ENCODE measurements around the gene B3GNT2. TPM values are rescaled to one million over a fixed set of nuclear protein-coding genes. Genes with fewer than 3 reads are reported as not detected.

Gene B3GNT2
- total RNA-seq, 1 experiment from 2014 or later: 32.2 TPM

DNA sequence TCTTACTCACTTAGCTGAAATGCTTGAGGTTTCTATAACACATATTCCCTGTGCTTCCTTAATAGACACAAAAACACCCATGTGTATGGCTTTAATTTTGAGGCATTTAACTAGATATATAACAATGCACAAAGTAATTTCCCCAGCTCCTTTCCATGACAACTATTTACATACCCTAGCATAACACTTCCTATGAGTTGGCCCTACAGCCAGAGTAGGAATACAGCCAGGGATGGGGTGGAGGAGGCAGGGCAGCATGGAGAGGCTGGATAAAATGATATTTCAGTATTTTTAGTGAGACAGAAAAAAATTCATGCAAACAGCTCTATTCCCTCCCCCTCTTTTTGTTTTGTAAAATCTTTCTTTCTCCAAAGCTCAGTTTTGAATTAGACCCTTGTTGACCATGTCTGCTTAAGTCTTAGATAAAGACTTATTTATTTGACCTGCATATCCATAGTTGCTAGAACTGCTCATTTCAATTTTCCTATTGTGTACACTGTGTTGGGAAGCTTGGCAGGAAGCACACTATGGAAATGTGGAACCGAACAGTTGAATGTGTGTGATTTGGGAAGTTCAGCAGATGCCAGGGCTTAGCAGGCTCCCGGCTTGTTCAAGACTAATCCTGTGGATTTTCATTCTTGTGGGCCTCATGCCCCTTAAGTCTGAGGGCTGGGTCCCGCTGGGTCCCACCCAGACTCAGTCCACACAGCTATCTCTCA is 11.2 kb upstream of the B3GNT2 start:
- Mint-ChIP-seq H3K27ac (no peak overlapping the region), H3K36me3 (no peaks in the 10 kb centered on the region), H3K9me3 (peaks cover 10% of the 10 kb centered on the region), H3K27me3 (ENCODE audit: low read depth) (no peaks in the 10 kb centered on the region), H3K4me3 (no peak overlapping the region), H3K4me1 (peaks cover 18% of the 10 kb centered on the region)
- CTCF ChIA-PET: no interaction called here
- ATAC-seq (no peak), DNase-seq (ENCODE audit: low spot score) (no peak)
- POLR2A ChIA-PET: no interaction called here
- TF ChIP-seq ZNF263 (CRISPR knock-in tag; IDR thresholded peaks at IDR 0.05; ENCODE audit: low read depth): no peak
- TF ChIP-seq, protein P1, sequence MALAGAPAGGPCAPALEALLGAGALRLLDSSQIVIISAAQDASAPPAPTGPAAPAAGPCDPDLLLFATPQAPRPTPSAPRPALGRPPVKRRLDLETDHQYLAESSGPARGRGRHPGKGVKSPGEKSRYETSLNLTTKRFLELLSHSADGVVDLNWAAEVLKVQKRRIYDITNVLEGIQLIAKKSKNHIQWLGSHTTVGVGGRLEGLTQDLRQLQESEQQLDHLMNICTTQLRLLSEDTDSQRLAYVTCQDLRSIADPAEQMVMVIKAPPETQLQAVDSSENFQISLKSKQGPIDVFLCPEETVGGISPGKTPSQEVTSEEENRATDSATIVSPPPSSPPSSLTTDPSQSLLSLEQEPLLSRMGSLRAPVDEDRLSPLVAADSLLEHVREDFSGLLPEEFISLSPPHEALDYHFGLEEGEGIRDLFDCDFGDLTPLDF (CRISPR knock-in tag; IDR thresholded peaks at IDR 0.05): no peak
- TF ChIP-seq FOXP4 (CRISPR knock-in tag; IDR thresholded peaks at IDR 0.05): no peak
- TF ChIP-seq ZNF281 (CRISPR knock-in tag; IDR thresholded peaks at IDR 0.05): no peak
- no peak for TF ChIP-seq NR1H2 (CRISPR knock-in tag; IDR thresholded peaks at IDR 0.05)
- no peak for TF ChIP-seq ZNF423 (CRISPR knock-in tag; IDR thresholded peaks at IDR 0.05)
- TF ChIP-seq ZNF121 (CRISPR knock-in tag; IDR thresholded peaks at IDR 0.05): no peak
- TF ChIP-seq, protein P2, sequence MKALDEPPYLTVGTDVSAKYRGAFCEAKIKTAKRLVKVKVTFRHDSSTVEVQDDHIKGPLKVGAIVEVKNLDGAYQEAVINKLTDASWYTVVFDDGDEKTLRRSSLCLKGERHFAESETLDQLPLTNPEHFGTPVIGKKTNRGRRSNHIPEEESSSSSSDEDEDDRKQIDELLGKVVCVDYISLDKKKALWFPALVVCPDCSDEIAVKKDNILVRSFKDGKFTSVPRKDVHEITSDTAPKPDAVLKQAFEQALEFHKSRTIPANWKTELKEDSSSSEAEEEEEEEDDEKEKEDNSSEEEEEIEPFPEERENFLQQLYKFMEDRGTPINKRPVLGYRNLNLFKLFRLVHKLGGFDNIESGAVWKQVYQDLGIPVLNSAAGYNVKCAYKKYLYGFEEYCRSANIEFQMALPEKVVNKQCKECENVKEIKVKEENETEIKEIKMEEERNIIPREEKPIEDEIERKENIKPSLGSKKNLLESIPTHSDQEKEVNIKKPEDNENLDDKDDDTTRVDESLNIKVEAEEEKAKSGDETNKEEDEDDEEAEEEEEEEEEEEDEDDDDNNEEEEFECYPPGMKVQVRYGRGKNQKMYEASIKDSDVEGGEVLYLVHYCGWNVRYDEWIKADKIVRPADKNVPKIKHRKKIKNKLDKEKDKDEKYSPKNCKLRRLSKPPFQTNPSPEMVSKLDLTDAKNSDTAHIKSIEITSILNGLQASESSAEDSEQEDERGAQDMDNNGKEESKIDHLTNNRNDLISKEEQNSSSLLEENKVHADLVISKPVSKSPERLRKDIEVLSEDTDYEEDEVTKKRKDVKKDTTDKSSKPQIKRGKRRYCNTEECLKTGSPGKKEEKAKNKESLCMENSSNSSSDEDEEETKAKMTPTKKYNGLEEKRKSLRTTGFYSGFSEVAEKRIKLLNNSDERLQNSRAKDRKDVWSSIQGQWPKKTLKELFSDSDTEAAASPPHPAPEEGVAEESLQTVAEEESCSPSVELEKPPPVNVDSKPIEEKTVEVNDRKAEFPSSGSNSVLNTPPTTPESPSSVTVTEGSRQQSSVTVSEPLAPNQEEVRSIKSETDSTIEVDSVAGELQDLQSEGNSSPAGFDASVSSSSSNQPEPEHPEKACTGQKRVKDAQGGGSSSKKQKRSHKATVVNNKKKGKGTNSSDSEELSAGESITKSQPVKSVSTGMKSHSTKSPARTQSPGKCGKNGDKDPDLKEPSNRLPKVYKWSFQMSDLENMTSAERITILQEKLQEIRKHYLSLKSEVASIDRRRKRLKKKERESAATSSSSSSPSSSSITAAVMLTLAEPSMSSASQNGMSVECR (CRISPR knock-in tag; IDR thresholded peaks at IDR 0.05; ENCODE audit: borderline replicate concordance): no peak
- TF ChIP-seq HMGXB4 (CRISPR knock-in tag; IDR thresholded peaks at IDR 0.05): no peak
- TF ChIP-seq GABPB1 (CRISPR knock-in tag; IDR thresholded peaks at IDR 0.05): no peak

DNA sequence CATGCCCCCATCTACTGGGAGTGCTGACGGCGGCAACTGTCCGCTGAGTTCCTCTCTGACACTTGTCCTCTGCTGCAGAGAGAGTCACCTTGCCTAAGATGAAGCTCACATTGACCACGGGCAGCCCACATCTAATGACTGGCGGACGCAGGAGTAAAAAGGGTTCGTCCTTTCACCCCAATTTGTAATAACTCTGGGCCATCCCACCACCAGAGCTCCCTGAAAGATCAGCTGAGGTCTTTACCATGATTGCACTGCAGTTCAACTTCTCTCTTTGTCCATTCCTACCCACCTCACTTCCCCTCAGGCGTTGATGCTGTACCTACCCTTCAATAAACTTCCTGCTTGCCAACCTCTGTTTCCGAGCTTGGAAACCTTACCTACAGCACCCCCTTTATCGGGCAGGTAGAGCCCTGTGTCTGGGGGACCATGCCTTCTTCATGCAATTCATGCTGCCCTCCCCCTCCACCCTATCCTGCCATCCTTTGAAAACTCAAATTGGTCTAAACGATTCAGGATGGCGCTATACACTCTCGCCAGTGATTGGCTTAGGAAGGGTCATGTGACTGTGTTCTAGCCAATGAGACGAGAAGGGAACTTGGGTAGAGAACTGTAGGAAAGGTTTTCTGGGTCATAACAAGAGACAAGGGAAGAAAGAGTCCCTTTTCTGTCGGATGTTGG is 10.3 kb upstream of the B3GNT2 start:
- ChIA-PET CTCF (no interaction called here), POLR2A (no interaction called here)
- peaks cover 18% of the 10 kb centered on the region for H3K4me1 Mint-ChIP-seq
- no peak for ATAC-seq
- H3K36me3 Mint-ChIP-seq: no peaks in the 10 kb centered on the region
- H3K27me3 Mint-ChIP-seq (ENCODE audit: low read depth): no peaks in the 10 kb centered on the region
- no peak for DNase-seq (ENCODE audit: low spot score)
- H3K27ac Mint-ChIP-seq: no peak overlapping the region
- no peak overlapping the region for H3K4me3 Mint-ChIP-seq
- H3K9me3 Mint-ChIP-seq: peaks cover 11% of the 10 kb centered on the region
- TF ChIP-seq NFYB (CRISPR knock-in tag; conservative IDR thresholded peaks at IDR 0.05; ENCODE audit: low read depth): peak; percentile 71
- TF ChIP-seq, protein P3, sequence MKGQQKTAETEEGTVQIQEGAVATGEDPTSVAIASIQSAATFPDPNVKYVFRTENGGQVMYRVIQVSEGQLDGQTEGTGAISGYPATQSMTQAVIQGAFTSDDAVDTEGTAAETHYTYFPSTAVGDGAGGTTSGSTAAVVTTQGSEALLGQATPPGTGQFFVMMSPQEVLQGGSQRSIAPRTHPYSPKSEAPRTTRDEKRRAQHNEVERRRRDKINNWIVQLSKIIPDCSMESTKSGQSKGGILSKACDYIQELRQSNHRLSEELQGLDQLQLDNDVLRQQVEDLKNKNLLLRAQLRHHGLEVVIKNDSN (CRISPR knock-in tag; IDR thresholded peaks at IDR 0.05): peak; percentile 59; the same call in 1 of the 2 replicates
- TF ChIP-seq, protein P1 (CRISPR knock-in tag; IDR thresholded peaks at IDR 0.05): no peak
- TF ChIP-seq USF2 (CRISPR knock-in tag; IDR thresholded peaks at IDR 0.05): peak; percentile 70
- TF ChIP-seq CREB1 (CRISPR knock-in tag; IDR thresholded peaks at IDR 0.05): no peak

Data from WTC11 (cell line).